ENCODE data around the gene PIF1.

- TF ChIP-seq, protein P1, sequence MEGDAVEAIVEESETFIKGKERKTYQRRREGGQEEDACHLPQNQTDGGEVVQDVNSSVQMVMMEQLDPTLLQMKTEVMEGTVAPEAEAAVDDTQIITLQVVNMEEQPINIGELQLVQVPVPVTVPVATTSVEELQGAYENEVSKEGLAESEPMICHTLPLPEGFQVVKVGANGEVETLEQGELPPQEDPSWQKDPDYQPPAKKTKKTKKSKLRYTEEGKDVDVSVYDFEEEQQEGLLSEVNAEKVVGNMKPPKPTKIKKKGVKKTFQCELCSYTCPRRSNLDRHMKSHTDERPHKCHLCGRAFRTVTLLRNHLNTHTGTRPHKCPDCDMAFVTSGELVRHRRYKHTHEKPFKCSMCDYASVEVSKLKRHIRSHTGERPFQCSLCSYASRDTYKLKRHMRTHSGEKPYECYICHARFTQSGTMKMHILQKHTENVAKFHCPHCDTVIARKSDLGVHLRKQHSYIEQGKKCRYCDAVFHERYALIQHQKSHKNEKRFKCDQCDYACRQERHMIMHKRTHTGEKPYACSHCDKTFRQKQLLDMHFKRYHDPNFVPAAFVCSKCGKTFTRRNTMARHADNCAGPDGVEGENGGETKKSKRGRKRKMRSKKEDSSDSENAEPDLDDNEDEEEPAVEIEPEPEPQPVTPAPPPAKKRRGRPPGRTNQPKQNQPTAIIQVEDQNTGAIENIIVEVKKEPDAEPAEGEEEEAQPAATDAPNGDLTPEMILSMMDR (IDR thresholded peaks at IDR 0.05; ENCODE audit: poor library complexity, severe bottlenecking) = no peak
- TF ChIP-seq EP300 (conservative IDR thresholded peaks at IDR 0.05; ENCODE audit: poor library complexity, severe bottlenecking) = no peak
- TF ChIP-seq POLR2AphosphoS5 (IDR thresholded peaks at IDR 0.05) = no peak
- TF ChIP-seq REST (IDR thresholded peaks at IDR 0.05; ENCODE audit: borderline replicate concordance) = no peak
- no peak for TF ChIP-seq TAF1 (IDR thresholded peaks at IDR 0.05; ENCODE audit: low read depth)
- no peak for TF ChIP-seq EZH2 (IDR thresholded peaks at IDR 0.05; ENCODE audit: borderline replicate concordance, insufficient read depth, low read length, poor library complexity, severe bottlenecking)
- TF ChIP-seq MXI1 (conservative IDR thresholded peaks at IDR 0.05; ENCODE audit: poor library complexity, severe bottlenecking) = no peak
- no peak for TF ChIP-seq SMC3 (conservative IDR thresholded peaks at IDR 0.05; ENCODE audit: poor library complexity)
- no peak for TF ChIP-seq RAD21 (conservative IDR thresholded peaks at IDR 0.05)
These were observed 35.9 kb upstream of the PIF1 start for GRCh38 chr15:64861331-64861730.

All from neural cell (in vitro differentiated cells).